GM19099 (cell line): ENCODE data around the gene TMEM273.

Source experiments
- POLR2A ChIP-seq: IDR thresholded peaks from 3 replicates; pipeline ENCODE4 v1.6.1; 2011; ENCODE audit warnings: low read depth; ENCODE audit not compliant: insufficient read length; ENCODE audit errors: extremely low read depth

TMEM273 gene

DNA sequence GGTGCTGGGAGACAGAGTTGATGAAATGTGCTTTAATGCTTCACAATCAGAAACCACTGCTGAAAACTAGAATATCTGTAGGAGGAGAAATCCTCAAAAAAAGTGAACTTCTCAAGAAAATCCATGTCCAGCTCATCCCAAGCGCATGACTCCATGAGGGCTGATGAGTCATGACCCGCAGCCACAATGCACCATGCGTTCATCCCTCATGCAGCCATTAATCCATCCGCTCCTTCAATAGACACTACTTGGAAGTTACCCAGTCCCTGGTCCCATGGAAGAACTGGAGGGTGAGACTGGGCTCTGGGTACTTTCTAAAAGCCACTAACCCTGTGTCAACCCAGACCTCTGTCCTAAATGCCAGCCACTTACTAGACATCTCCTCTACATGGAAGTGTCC lies 24.4 kb downstream of the TMEM273 start:
- no peak for TF ChIP-seq POLR2A

DNA sequence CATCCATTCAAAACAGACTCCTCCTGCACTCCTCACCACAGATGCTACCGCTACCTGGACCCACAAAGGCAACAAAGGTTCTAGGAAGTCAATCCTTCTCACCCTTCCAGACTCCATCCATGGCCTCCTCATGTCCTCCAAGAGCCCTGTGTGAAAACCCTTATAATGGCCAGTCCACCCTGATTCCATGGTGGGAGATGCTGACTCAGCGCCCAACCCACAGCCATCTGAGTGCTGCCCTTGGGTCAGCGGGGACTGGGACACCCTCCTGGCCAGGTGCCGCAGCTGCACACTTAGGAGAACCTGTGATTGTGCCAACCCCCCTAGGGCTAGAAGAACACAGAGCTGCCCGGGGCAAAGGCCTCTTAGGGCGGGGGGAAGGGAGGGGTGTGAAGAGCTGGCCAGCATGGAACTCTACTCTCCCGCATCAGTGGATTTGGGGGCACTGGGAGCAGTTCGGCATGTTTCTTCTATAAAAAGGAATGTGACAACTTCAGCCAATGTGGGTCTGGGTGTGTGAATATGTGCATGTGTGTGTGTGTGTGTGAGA lies 25.4 kb downstream of the TMEM273 start:
- no peak for TF ChIP-seq POLR2A

DNA sequence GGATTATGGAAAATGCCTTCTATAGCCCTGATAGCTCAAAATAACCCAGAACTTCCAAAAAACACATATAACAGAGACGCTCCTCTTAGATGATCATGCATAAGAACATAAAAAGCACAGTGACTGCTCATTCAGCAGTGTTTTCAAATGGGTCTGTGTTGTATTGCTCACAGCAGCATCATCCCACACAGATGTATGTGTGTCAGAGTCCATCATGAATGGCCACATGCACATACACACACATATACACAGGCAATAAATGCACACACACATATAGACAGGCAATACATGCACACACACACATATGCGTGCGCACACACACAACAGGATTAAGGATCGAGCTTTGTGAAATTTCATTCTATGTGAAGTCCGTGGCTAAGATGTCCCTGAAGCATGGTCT lies 26.1 kb downstream of the TMEM273 start:
- TF ChIP-seq POLR2A, result no peak

DNA sequence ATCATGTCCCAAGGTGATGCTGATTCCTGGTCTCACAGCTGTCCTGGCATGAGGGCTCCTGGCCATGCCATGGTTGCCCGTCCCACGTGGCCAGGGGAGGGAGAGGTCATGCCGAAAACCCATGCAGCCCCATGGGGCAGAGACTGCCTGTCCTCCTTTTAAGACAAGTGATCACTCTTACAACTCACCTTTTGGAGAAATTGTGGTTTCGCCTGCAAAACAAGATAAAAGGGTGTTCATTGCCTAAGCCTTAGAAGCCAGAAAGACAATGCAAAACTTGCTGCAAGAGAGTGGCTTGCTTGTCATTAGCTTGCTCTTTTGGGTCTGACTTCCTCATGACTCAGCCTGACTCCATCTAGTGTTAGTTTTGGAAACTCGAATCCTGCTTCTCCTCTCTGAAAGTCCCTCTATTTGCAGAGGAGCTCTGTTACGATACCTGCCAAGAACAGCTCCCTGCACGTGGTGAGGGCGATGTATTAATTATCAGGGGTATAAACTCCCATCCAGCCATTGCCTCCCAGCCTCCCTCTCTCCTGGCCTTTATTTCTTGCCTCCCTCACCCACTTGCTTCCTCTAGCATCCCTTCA lies 26.7 kb downstream of the TMEM273 start:
- no peak for TF ChIP-seq POLR2A

DNA sequence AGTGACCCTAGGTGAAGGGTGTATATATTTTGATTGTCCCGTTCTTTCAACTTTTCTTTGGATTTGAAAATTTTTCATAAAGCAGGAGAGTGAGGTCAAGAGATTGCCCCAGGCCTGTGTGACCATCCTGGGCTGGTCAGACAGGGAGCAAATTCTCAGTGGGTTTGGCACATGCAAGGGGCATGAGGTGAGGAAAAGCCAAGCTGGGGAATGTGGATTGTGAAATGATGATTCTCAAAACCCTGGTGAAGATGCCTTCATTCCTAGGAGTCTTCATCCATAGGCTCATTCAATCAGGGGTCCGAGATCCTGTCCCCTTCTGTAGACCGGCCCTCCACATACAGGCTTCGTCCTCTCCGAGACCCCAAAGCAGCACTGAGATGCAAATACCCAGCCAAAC lies 27.4 kb downstream of the TMEM273 start:
- no peak for TF ChIP-seq POLR2A

DNA sequence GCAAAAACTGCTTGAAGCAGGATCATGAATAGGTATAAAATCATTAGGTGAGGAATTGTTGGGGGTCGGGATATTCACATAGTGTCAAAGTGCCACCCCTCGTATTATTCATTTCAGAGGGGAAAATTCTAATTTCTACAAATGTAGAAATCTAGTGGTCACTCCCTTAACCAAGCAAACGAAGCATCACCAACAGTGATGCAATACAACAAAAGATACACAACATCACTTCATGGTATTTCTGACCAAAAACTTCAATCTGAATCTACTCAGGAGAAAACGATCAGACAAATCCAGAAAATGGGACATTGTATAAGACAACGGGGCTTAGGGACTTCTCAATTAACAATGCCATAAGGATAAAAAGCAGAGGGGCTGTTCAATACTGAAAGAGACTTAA lies 28.1 kb downstream of the TMEM273 start:
- TF ChIP-seq POLR2A, result no peak

DNA sequence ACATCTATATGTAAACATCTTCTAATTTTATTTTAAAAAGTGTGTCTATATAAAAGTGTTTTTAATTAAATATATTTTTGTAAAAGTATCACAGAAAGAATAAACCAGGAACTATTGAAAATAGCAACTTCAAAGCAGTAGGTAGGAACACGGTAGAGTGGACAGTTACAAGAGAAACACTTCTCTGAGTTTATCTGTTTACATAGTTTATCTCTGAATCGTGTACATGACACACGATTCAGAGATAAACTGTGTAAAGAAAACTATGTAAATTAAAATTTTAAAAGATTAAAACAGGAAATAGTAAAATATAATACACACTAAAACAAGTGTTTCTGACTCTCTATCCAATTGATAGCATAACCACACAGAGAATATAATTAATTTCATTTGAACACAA lies 29.3 kb downstream of the TMEM273 start:
- TF ChIP-seq POLR2A, result no peak

DNA sequence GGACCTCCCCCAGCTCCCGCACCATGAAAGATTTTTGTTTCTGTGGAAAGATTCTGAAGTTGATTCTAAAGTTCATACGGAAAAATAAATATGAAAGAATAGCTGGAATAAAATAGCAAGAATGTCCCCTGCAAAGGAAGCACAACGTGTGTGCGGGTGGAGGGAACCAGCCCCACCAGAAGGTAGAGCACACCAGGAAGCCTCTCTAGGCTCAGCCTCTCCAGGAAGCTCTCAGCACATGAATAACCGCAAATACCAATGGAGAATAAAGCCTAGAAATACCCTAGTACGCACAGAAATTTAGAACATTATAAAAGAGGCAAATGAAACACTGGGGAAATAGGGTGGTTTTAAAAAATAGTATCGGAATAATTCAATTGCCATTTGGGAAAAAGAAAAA lies 29.8 kb downstream of the TMEM273 start:
- TF ChIP-seq POLR2A, result no peak

DNA sequence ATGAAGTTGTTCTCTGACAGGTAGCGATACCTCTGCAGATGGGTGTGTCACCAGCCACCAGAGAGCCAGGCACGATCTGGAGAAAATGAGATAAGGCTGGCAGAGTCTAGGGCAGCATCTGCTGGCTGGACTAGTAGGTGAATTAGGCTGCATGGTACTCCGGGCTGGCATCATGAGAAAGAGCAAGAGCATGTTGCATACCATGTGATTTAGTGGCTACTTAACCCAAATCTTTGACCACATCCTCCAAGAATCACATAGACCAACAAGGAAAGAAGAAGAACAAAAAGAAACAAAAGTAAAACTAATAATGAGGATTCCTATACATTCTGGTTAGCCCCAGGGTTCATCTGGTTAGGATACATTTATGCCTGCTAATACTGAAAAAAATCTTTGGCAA lies 31.0 kb downstream of the TMEM273 start:
- no peak for TF ChIP-seq POLR2A

DNA sequence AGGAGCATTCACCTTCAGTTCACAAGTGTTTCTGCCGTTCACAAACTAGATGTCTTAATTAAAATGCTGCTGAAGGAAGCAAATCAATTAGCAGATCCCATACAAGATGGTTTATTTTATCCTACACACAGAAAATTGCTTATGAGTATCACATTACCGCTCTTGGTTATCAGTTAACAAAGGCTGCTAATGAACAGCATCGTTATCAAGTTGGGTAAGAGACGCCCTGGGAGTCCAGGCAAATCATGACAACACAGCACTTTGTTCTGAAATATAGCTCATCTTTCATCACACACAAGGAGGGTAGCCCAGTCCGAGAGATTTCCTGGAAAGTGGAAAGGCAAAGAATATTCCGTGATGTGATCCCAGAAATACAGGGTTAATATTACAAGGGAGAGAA lies 33.5 kb downstream of the TMEM273 start:
- TF ChIP-seq POLR2A, result no peak

DNA sequence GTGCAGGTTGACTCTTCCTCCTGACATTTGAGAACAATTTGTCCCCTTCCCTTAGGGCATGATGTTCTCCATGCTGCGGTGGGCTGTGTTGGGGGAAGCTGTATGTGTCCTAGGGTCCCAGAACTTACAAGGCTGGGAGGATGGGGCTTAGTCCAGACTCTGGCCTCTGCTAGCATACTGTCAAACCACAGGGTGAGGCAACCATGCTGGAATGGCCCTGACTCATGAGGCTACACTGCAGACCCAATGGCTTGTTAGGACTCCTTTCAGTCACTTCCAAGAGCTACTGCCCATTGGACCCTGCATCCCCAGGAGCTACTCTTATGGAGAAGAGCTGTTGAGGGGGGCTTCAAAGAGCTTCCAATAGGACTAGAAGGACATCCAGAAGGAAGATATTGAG lies 34.2 kb downstream of the TMEM273 start:
- no peak for TF ChIP-seq POLR2A

DNA sequence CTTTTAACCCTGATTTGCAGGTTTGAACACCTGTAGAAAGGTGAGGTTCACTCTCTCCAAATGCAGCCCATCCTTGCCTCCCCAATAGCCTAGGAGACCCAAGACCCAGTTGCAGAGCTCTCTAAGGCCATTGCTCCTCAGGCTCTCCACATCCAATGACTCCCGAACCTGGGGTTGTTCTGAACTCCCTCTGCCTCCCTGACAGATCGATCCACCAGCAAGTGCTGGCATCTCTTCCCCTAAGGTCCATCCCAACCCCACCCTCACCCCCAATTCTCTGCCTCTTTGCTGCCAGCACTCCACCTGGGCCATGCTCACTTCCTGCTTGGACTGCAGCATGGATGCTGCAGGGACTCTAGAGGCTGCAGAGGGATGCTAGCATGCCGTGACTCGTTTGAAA lies 35.1 kb downstream of the TMEM273 start:
- TF ChIP-seq POLR2A, result no peak

DNA sequence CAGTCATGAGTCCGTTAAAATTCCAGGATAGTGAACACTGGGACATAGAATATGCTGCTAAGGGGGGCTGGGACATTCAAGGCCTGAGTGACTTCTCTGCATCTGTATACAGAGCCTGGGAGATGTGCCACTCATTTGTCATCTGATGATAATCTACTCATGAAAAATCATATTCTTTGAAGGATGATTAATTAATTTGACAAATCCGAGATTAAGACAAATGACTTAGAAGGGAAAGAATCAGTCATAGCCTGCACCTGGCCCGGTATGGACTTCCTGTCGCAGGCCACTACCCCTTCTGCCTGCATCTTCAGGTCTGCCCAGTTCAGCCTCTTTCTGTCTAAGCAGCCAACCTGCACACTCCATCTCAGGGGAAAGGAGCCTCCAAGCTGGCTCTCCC lies 35.5 kb downstream of the TMEM273 start:
- TF ChIP-seq POLR2A, result no peak

DNA sequence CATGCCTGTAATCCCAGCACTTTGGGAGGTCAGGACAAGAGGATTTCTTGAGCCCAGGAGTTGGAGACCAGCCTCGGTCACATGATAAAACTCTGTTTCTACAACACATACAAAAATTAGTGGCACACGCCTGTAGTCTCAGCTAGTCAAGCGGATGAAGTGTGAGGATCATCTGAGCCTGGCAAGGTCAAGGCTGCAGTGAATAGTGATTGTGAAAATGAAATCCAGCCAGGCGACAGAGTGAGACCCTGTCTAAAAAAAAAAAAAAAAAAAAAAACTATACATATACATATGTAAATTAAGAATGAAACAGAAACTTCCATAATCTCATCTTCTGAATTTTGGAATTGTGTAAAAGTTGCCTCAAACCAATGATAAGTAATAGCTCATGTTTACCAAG lies 36.2 kb downstream of the TMEM273 start:
- TF ChIP-seq POLR2A, result no peak

DNA sequence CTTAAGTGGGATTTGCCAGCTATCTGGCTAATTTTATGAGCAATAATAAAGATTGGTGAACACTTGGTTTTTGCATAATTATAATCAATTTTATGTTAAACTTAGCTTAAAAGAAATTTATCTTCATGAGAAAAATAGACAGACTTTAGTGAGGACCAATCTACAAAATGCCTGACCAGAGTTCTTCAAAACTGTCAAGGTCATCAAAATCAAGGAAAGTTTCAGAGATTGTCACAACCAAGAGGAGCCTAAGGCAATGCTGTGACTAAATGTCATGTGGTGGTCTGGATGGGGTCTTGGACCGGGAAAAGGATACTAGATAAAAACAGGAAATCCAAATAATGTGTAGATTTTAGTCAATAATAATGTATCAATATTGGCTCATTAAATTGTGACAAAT lies 36.7 kb downstream of the TMEM273 start:
- TF ChIP-seq POLR2A, result no peak

DNA sequence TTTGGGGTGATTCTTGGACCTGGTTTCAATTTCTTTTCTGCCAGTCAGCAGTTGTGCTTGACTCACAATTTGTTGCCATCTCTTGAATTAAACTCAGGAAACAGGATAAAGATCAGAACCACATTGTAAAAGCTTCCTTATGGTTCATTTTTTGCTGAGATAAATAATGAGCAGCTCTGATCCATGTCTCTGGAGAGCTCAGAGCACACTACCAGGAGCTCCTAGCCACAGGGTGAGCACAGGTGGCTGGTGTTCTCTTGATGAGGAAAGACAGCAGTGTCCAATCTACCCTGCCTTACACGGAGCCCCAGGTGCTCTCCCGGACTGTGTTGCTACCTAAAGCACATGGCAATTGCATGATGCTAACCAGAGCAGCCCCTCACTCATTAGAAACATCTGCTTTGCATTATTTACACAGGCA lies 37.2 kb downstream of the TMEM273 start:
- TF ChIP-seq POLR2A, result no peak

DNA sequence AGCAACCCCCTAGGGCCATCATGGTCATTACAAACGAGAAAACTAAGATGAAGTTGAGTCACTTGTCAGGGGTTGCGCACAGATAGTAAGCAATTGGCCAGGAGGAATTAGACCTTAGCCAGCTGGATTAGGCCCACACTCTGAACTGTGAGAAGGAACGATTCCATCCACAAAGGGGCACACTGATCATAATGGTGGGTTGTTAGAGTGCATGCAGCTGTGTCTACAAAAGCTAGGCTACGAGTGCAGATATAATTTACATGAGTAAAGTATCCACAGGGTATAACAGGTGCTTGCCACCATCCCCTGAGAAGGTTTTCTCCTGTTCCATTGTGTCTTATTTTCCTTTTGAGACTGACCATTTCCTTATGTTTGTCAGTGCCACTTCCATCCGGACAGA lies 37.8 kb downstream of the TMEM273 start:
- no peak for TF ChIP-seq POLR2A

DNA sequence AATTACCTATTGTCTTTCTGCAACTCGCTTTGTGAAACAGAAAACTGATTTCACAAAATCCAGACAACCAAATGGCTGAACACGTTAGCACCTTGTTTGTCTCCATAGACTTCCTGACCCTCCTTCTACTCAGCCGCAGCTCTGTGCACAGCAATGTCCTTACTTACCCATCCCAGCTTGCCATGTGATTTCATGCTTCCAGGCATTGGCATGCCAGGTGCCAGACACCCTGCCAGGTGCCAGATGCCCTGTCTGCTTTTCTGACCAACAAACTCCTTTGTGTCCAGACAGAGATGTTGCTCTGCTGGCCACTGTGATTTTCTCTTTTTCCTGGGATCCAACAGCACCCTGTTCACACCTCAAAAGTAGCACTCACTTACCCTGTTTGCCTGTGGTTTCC lies 38.3 kb downstream of the TMEM273 start:
- TF ChIP-seq POLR2A, result no peak

DNA sequence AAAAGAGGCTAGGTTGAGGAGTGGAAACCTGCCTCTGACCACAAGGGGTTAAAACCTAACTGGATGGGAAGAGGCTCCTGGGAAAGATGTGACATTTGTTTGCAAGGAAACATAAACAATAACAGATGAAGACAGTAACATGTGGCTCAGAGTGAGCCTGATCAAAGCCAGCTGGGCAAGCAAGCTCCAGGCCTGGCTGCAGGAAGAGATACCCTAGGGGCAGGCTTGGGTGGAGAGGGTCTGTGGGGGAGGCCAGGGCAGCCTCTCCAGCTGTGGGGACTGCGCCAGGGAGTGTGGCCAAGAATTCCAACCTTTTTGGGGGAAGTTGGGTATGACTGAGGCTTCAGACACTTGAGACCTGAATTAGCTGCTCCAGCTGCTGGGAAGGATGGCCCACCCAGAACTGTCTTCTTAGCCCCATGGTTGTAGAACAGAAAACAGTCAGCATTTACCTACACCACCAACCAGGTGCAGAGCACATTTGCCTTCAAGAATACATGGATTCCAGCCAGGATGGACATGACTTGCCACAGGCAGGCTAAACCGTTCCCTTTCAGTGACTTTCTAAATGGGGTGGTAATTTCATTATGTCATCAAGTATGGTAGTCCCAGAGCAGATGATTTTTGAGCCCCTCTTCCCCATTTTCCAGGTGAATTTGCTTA lies 44.0 kb downstream of the TMEM273 start:
- no peak for TF ChIP-seq POLR2A
